AG09309 (cell line): ENCODE data around the gene DNAH6.

ENCODE experiments used
- DNase-seq: peaks from one replicate; pipeline ENCODE4 v3.0.0-alpha.2; 2010; ENCODE audit warnings: low read depth
- H3K4me3 ChIP-seq: 2 replicates; pipeline ENCODE4 v1.5.1; 2011; ENCODE audit warnings: mild to moderate bottlenecking, low read depth, low read length, moderate library complexity; ENCODE audit not compliant: control insufficient read depth
- TF ChIP-seq, protein P1 (sequence below): IDR thresholded peaks from 2 replicates; pipeline ENCODE4 v1.5.1; 2011; ENCODE audit warnings: mild to moderate bottlenecking, low read depth, low read length, inconsistent platforms; ENCODE audit not compliant: insufficient read depth, control insufficient read depth; ENCODE audit errors: missing control alignments

Gene DNAH6

GRCh38 chr2:84649487-84650142, 133.3 kb downstream of the DNAH6 start:
- TF ChIP-seq, protein P1, sequence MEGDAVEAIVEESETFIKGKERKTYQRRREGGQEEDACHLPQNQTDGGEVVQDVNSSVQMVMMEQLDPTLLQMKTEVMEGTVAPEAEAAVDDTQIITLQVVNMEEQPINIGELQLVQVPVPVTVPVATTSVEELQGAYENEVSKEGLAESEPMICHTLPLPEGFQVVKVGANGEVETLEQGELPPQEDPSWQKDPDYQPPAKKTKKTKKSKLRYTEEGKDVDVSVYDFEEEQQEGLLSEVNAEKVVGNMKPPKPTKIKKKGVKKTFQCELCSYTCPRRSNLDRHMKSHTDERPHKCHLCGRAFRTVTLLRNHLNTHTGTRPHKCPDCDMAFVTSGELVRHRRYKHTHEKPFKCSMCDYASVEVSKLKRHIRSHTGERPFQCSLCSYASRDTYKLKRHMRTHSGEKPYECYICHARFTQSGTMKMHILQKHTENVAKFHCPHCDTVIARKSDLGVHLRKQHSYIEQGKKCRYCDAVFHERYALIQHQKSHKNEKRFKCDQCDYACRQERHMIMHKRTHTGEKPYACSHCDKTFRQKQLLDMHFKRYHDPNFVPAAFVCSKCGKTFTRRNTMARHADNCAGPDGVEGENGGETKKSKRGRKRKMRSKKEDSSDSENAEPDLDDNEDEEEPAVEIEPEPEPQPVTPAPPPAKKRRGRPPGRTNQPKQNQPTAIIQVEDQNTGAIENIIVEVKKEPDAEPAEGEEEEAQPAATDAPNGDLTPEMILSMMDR, result no peak
- DNase-seq, result no peak
- no peak overlapping the region for H3K4me3 ChIP-seq

DNA sequence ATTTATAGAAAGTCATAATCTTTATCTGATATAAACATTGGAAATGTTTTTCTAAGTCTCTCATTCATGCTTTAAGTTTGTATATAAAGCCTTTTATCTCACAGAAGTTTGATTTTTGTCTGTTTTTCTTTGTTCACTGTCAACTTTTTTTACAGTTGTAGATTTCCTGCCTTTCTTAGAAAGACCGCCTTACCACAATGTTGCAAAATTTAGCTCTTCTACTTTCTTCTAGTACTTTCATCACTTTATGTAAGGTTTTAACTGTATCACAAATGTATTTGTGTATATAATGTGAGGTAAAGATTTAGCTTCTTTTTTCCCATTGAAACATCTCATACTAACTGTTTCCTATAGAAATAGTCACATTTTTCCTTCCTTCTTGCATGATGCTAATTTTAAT, 136.1 kb downstream of the DNAH6 start:
- no peak overlapping the region for H3K4me3 ChIP-seq
- TF ChIP-seq, protein P1, result no peak
- DNase-seq, result no peak

DNA sequence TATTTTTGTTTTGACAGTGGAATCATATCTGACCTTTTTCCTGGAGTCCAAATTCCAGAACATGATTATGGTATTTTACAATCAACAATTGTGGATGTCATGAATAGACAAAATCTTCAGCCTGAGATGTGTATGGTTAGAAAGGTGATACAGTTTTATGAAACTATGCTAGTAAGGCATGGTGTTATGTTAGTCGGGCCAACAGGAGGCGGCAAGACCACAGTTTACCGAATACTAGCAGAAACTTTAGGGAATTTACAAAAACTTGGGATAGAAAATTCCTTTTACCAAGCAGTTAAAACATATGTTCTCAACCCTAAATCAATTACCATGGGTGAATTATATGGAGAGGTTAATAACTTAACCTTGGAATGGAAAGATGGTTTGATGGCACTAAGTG, 137.0 kb downstream of the DNAH6 start:
- DNase-seq, result no peak
- TF ChIP-seq, protein P1, result peak; percentile 39
- no peak overlapping the region for H3K4me3 ChIP-seq

GRCh38 chr2:84654414-84654813, 138.1 kb downstream of the DNAH6 start:
- H3K4me3 ChIP-seq, result no peak overlapping the region
- TF ChIP-seq, protein P1, result no peak
- DNase-seq, result no peak

- no peak for DNase-seq
- TF ChIP-seq, protein P1, result no peak
Measured at GRCh38 chr2:84669122-84669521, 152.8 kb downstream of the DNAH6 start.

GRCh38 chr2:84674099-84674498, 157.8 kb downstream of the DNAH6 start:
- TF ChIP-seq, protein P1, result no peak
- no peak overlapping the region for H3K4me3 ChIP-seq
- no peak for DNase-seq

More at GRCh38 chr2:84669122-84669521, 152.8 kb downstream of the DNAH6 start:
- H3K4me3 ChIP-seq, result no peak overlapping the region
